TTC549 (cell line): ENCODE data around the gene DVL2.

ENCODE experiments used
- FAIRE-seq: peaks from 2 replicates; lab custom pipeline; 2012; peaks lifted over from hg19 to GRCh38; lab: Jason Lieb, UNC

The DVL2 gene

GRCh38 chr17:7237761-7238419 lies 3.6 kb upstream of the DVL2 start:
- FAIRE-seq = no peak

- FAIRE-seq = no peak
Observed at GRCh38 chr17:7237266-7237760, 3.0 kb upstream of the DVL2 start.

- no peak for FAIRE-seq
Observed at GRCh38 chr17:7236808-7237207, 2.5 kb upstream of the DVL2 start.

- FAIRE-seq = no peak
Observed at GRCh38 chr17:7235693-7236665, 1.7 kb upstream of the DVL2 start.

- FAIRE-seq = no peak
Observed at GRCh38 chr17:7233701-7234082, 625 bp downstream of the DVL2 start.

GRCh38 chr17:7232114-7232513 lies 2.2 kb downstream of the DVL2 start:
- FAIRE-seq = no peak

- FAIRE-seq = no peak
Observed at GRCh38 chr17:7229504-7229903, 4.8 kb downstream of the DVL2 start.

GRCh38 chr17:7228920-7229319 lies 5.4 kb downstream of the DVL2 start:
- FAIRE-seq = no peak

GRCh38 chr17:7226721-7227710 lies 7.3 kb downstream of the DVL2 start:
- no peak for FAIRE-seq

GRCh38 chr17:7225711-7226331 lies 8.5 kb downstream of the DVL2 start:
- no peak for FAIRE-seq

- FAIRE-seq = no peak
Observed at GRCh38 chr17:7224661-7225111, 9.6 kb downstream of the DVL2 start.

GRCh38 chr17:7224110-7224509 lies 10.2 kb downstream of the DVL2 start:
- no peak for FAIRE-seq

- no peak for FAIRE-seq
Observed at GRCh38 chr17:7223375-7223774, 10.9 kb downstream of the DVL2 start.

- no peak for FAIRE-seq
Observed at GRCh38 chr17:7222972-7223292, 11.4 kb downstream of the DVL2 start.

- FAIRE-seq = no peak
Observed at GRCh38 chr17:7222093-7222971, 12.0 kb downstream of the DVL2 start.

- FAIRE-seq = no peak
Observed at GRCh38 chr17:7221278-7222092, 12.8 kb downstream of the DVL2 start.

GRCh38 chr17:7220593-7221277 lies 13.6 kb downstream of the DVL2 start:
- no peak for FAIRE-seq

- no peak for FAIRE-seq
Observed at GRCh38 chr17:7219812-7220592, 14.3 kb downstream of the DVL2 start, which contains the start of the genes ACADVL and DLG4. ACADVL (plus strand) TSS chr17:7219938; CDS start chr17:7219985, 47 bp downstream. DLG4 (minus strand) TSS chr17:7219836.
